Measurements from ENCODE around the gene SAMD8. TPM values are rescaled to one million over a fixed set of nuclear protein-coding genes. Genes with fewer than 3 reads are reported as not detected.
"Not testable (repeated sequence)": the region's sequence is repeated elsewhere in the genome, so short reads cannot be mapped to it uniquely, and the experiment has no call there.

SAMD8 gene
- total and polyA plus RNA-seq, 2 experiments from 2014 or later: 10.7 to 29.2 TPM

- Histone ChIP-seq H3K27ac (no peak overlapping the region), H4K20me1 (ENCODE audit: insufficient read depth, poor library complexity, severe bottlenecking) (peaks cover 61% of the 10 kb centered on the region)
- no peak for DNase-seq (ENCODE audit: low spot score)
Measured at GRCh38 chr10:75117995-75118394, 6.5 kb downstream of the SAMD8 start.

GRCh38 chr10:75119444-75120066 is 8.1 kb downstream of the SAMD8 start:
- H2AFZ ChIP-seq; H3K36me3 ChIP-seq (replicated peaks; ENCODE audit: insufficient read depth, low read depth); DNase-seq (ENCODE audit: low spot score); H3K9me3 ChIP-seq (ENCODE audit: low read depth); H3K4me2 ChIP-seq; H3K4me3 ChIP-seq; H3K27ac ChIP-seq; H3K4me1 ChIP-seq (ENCODE audit: insufficient read depth); H3K9me2 ChIP-seq (replicated peaks; ENCODE audit: insufficient read depth); H3K27me3 ChIP-seq: not testable (repeated sequence)
- peaks cover 48% of the 10 kb centered on the region for H4K20me1 ChIP-seq (ENCODE audit: insufficient read depth, poor library complexity, severe bottlenecking)
- 93% methylated on average over 15 of the region's 15 CpGs for WGBS (ENCODE audit: low lambda C conversion rate, missing lambda C conversion rate)
- peaks cover 100% of the 10 kb centered on the region for H3K79me2 ChIP-seq

More at GRCh38 chr10:75117995-75118394, 6.5 kb downstream of the SAMD8 start:
- H3K27me3 ChIP-seq: no peaks in the 10 kb centered on the region
- peaks cover 18% of the 10 kb centered on the region for H3K4me1 ChIP-seq (ENCODE audit: insufficient read depth)
- peaks cover 100% of the 10 kb centered on the region for H3K79me2 ChIP-seq
- no peak overlapping the region for H3K4me3 ChIP-seq
- H3K36me3 ChIP-seq (replicated peaks; ENCODE audit: insufficient read depth, low read depth): no peaks in the 10 kb centered on the region
- WGBS (ENCODE audit: low lambda C conversion rate, missing lambda C conversion rate): 89% methylated on average over 3 of the region's 3 CpGs
- no peak overlapping the region for H2AFZ ChIP-seq
- no peaks in the 10 kb centered on the region for H3K9me2 ChIP-seq (replicated peaks; ENCODE audit: insufficient read depth)
- H3K4me2 ChIP-seq: no peak overlapping the region
- no peaks in the 10 kb centered on the region for H3K9me3 ChIP-seq (ENCODE audit: low read depth)
- no peak for TF ChIP-seq CTCF (IDR thresholded peaks at IDR 0.05; ENCODE audit: poor library complexity)
- TF ChIP-seq EZH2phosphoT487 (IDR thresholded peaks at IDR 0.05; ENCODE audit: low read depth, severe bottlenecking, unreplicated experiment): no peak
- no peak for TF ChIP-seq EZH2 (IDR thresholded peaks at IDR 0.05; ENCODE audit: borderline replicate concordance)

GRCh38 chr10:75121322-75121721 is 9.9 kb downstream of the SAMD8 start:
- DNase-seq (ENCODE audit: low spot score): no peak
- Histone ChIP-seq H3K79me2 (peaks cover 99% of the 10 kb centered on the region), H3K27ac (peak overlapping the region; percentile 13), H3K4me1 (ENCODE audit: insufficient read depth) (peaks cover 8% of the 10 kb centered on the region), H3K27me3 (no peaks in the 10 kb centered on the region), H3K36me3 (replicated peaks; ENCODE audit: insufficient read depth, low read depth) (no peaks in the 10 kb centered on the region), H2AFZ (no peak overlapping the region), H3K9me3 (ENCODE audit: low read depth) (no peaks in the 10 kb centered on the region), H4K20me1 (ENCODE audit: insufficient read depth, poor library complexity, severe bottlenecking) (peaks cover 40% of the 10 kb centered on the region), H3K9me2 (replicated peaks; ENCODE audit: insufficient read depth) (no peaks in the 10 kb centered on the region), H3K4me2 (no peak overlapping the region), H3K4me3 (no peak overlapping the region)
- WGBS (ENCODE audit: low lambda C conversion rate, missing lambda C conversion rate): 50% methylated on average over 1 of the region's 1 CpG
- TF ChIP-seq EZH2 (IDR thresholded peaks at IDR 0.05; ENCODE audit: borderline replicate concordance): no peak
- no peak for TF ChIP-seq CTCF (IDR thresholded peaks at IDR 0.05; ENCODE audit: poor library complexity)
- TF ChIP-seq EZH2phosphoT487 (IDR thresholded peaks at IDR 0.05; ENCODE audit: low read depth, severe bottlenecking, unreplicated experiment): no peak

- Histone ChIP-seq H3K79me2 (peaks cover 95% of the 10 kb centered on the region), H3K4me3 (no peak overlapping the region), H3K4me2 (no peak overlapping the region), H3K27ac (no peak overlapping the region), H3K9me3 (ENCODE audit: low read depth) (no peaks in the 10 kb centered on the region), H4K20me1 (ENCODE audit: insufficient read depth, poor library complexity, severe bottlenecking) (peaks cover 35% of the 10 kb centered on the region), H3K27me3 (no peaks in the 10 kb centered on the region), H3K9me2 (replicated peaks; ENCODE audit: insufficient read depth) (no peaks in the 10 kb centered on the region), H3K4me1 (ENCODE audit: insufficient read depth) (peaks cover 11% of the 10 kb centered on the region), H2AFZ (no peak overlapping the region), H3K36me3 (replicated peaks; ENCODE audit: insufficient read depth, low read depth) (no peaks in the 10 kb centered on the region)
- TF ChIP-seq CTCF (IDR thresholded peaks at IDR 0.05; ENCODE audit: poor library complexity) (no peak), EZH2phosphoT487 (IDR thresholded peaks at IDR 0.05; ENCODE audit: low read depth, severe bottlenecking, unreplicated experiment) (no peak), EZH2 (IDR thresholded peaks at IDR 0.05; ENCODE audit: borderline replicate concordance) (no peak)
- WGBS (ENCODE audit: low lambda C conversion rate, missing lambda C conversion rate): 97% methylated on average over 4 of the region's 4 CpGs
- no peak for DNase-seq (ENCODE audit: low spot score)
Measured at GRCh38 chr10:75122505-75122904, 11.0 kb downstream of the SAMD8 start.
